HG03520 (cell line): ENCODE measurements around the gene TRAF5.

Experiments used
- ATAC-seq: cut with Tn5 transposase; IDR thresholded peaks from one replicate; pipeline ENCODE4 v1.9.1; 2021; ENCODE audit warnings: mild to moderate bottlenecking, moderate library complexity; ENCODE audit not compliant: unreplicated experiment

Gene TRAF5

DNA sequence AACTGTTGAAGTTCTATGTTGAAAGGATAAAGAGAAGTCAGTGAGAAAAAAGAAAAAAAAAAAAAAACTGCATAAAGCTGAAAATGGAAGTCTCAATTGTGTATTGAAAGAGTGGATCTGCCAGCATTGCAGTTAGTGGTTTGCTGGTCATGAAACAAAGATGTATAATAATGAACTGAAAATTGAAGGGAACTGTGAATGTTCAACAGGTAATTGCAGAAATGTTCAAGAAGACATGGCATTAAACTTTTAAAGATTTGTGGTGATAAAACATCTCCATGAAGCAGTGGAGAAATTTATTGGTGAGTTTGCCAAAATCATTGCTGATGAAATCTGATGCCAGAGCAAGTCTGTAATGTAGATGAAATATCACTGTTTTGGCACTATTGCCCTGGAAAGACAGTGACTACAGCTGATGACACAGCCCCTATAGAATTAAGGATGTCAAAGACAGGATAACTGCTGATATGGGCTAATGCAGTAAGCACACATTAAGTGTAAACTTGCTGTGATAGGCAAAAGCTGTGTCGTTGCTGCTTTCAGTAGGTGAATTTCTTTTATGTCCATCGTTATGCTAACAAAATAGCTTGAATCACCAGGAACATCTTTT, 94.3 kb downstream of the TRAF5 start:
- ATAC-seq = no peak

DNA sequence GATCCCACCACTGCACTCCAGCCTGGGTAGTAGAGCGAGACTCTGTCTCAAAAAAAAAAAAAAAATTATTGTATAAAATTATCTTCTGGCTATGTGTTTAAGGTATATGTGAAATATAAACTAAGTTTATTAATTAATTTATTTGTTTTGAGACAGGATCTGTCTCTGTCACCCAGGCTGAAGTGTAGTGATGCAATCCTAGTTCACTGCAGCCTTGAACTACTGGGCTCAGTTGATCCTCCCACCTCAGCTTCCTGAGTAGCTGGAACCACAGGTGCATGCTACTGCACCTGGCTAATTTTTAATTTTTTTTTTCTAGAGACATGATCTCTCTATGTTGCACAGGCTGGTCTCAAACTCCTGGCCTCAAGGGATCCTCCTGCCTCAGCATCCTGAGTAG, 97.4 kb downstream of the TRAF5 start:
- no peak for ATAC-seq
